ENCODE results near the gene RSBN1L. TPM values are rescaled to one million over a fixed set of nuclear protein-coding genes. Genes with fewer than 3 reads are reported as not detected.
A peak's percentile ranks its signal among the peaks of the same experiment; 100 is the strongest.
"Not testable (repeated sequence)": the region's sequence is repeated elsewhere in the genome, so short reads cannot be mapped to it uniquely, and the experiment has no call there.

RSBN1L gene
- 1 to 10 TPM; 9.5 to 9.7 TPM for total RNA-seq
- long read RNA-seq, full-length matches to known transcripts = 1 of 2 reads
- long read RNA-seq, partial matches to known transcripts = 1 of 2 reads
- long read RNA-seq, other reads (novel, unspliced or antisense) = 0 of 2 reads

GRCh38 chr7:77696057-77696642 is at the start of gene RSBN1L:
Gene RSBN1L (plus strand): TSS chr7:77696459. CDS start chr7:77696470, 11 bp downstream.
- DNase-seq (peak; percentile 99), ATAC-seq (peak; percentile 99)
- intact Hi-C loops (cut with DNase I) = no loop called here

GRCh38 chr7:77648742-77649338 is 47.4 kb upstream of the RSBN1L start:
- no peak for ATAC-seq
- DNase-seq = no peak
- intact Hi-C loops (cut with DNase I) = no loop called here

GRCh38 chr7:77649716-77650349 is 46.4 kb upstream of the RSBN1L start:
- no peak for DNase-seq
- no peak for ATAC-seq
- intact Hi-C loops (cut with DNase I) = loop anchor here (2.0 to 10.0 kb wide), 3 partner anchors 105 to 285 kb away; no protein-coding TSS in a partner anchor

GRCh38 chr7:77651575-77652162 is 44.6 kb upstream of the RSBN1L start:
- DNase-seq = no peak

GRCh38 chr7:77652826-77653225 is 43.4 kb upstream of the RSBN1L start:
- intact Hi-C loops (cut with DNase I) = loop anchor here (10.0 kb wide), 2 partner anchors 102 to 282 kb away; no protein-coding TSS in a partner anchor
- not testable (repeated sequence) for ATAC-seq, DNase-seq

More at GRCh38 chr7:77651575-77652162, 44.6 kb upstream of the RSBN1L start:
- ATAC-seq = no peak
- intact Hi-C loops (cut with DNase I) = loop anchor here (2.0 to 10.0 kb wide), 3 partner anchors 103 to 283 kb away; no protein-coding TSS in a partner anchor

GRCh38 chr7:77653572-77653971 is 42.7 kb upstream of the RSBN1L start:
- DNase-seq (no peak), ATAC-seq (no peak)
- intact Hi-C loops (cut with DNase I) = loop anchor here (10.0 kb wide), 2 partner anchors 101 to 281 kb away; no protein-coding TSS in a partner anchor

- DNase-seq (no peak), ATAC-seq (no peak)
- intact Hi-C loops (cut with DNase I) = loop anchor here (10.0 kb wide), 2 partner anchors 99 to 279 kb away; no protein-coding TSS in a partner anchor
Measured at GRCh38 chr7:77655356-77655755, 40.9 kb upstream of the RSBN1L start.

GRCh38 chr7:77655836-77656455 is 40.3 kb upstream of the RSBN1L start:
- DNase-seq (no peak), ATAC-seq (no peak)
- intact Hi-C loops (cut with DNase I) = loop anchor here (10.0 kb wide), 2 partner anchors 99 to 279 kb away; no protein-coding TSS in a partner anchor

GRCh38 chr7:77657427-77658224 is 38.6 kb upstream of the RSBN1L start:
- DNase-seq (no peak), ATAC-seq (peak in 1 of 2 donors; percentile 35)
- intact Hi-C loops (cut with DNase I) = loop anchor here (2.0 to 10.0 kb wide), 3 partner anchors 97 to 277 kb away; no protein-coding TSS in a partner anchor

GRCh38 chr7:77658928-77659327 is 37.3 kb upstream of the RSBN1L start:
- intact Hi-C loops (cut with DNase I) = loop anchor here (2.0 to 10.0 kb wide), 3 partner anchors 96 to 276 kb away; no protein-coding TSS in a partner anchor
- DNase-seq (no peak), ATAC-seq (no peak)

- ATAC-seq = no peak
- no peak for DNase-seq
- intact Hi-C loops (cut with DNase I) = no loop called here
Measured at GRCh38 chr7:77661816-77662215, 34.4 kb upstream of the RSBN1L start.

GRCh38 chr7:77662869-77663268 is 33.4 kb upstream of the RSBN1L start:
- no peak for ATAC-seq
- DNase-seq = no peak
- intact Hi-C loops (cut with DNase I) = no loop called here

- ATAC-seq (no peak), DNase-seq (no peak)
- intact Hi-C loops (cut with DNase I) = no loop called here
Measured at GRCh38 chr7:77664715-77665114, 31.5 kb upstream of the RSBN1L start.

GRCh38 chr7:77665161-77665560 is 31.1 kb upstream of the RSBN1L start:
- ATAC-seq (no peak), DNase-seq (no peak)
- intact Hi-C loops (cut with DNase I) = no loop called here

- DNase-seq (no peak), ATAC-seq (no peak)
- intact Hi-C loops (cut with DNase I) = no loop called here
Measured at GRCh38 chr7:77667459-77668086, 28.7 kb upstream of the RSBN1L start.

- peak; percentile 35 for DNase-seq
Measured at GRCh38 chr7:77674878-77675277, 21.4 kb upstream of the RSBN1L start.

GRCh38 chr7:77679608-77680007 is 16.7 kb upstream of the RSBN1L start:
- DNase-seq (no peak), ATAC-seq (no peak)
- intact Hi-C loops (cut with DNase I) = no loop called here

More at GRCh38 chr7:77674878-77675277, 21.4 kb upstream of the RSBN1L start:
- ATAC-seq = peak in 1 of 2 donors; percentile 95
- intact Hi-C loops (cut with DNase I) = no loop called here

GRCh38 chr7:77680266-77680665 is 16.0 kb upstream of the RSBN1L start:
- intact Hi-C loops (cut with DNase I) = no loop called here

More at GRCh38 chr7:77680266-77680665, 16.0 kb upstream of the RSBN1L start:
- DNase-seq = no peak
- ATAC-seq = no peak

Measured in left cardiac atrium (tissue), 4 donors.